SKM-1 treated with dmso at 0.1 percent for 144 hours (cell line): Measurements from ENCODE around the gene HECW1.
"Not testable (repeated sequence)": the region's sequence is repeated elsewhere in the genome, so short reads cannot be mapped to it uniquely, and the experiment has no call there.

Experiments
- DNase-seq: peaks from one replicate; lab custom pipeline; 2025; ENCODE audit not compliant: unreplicated experiment; lab: John Stamatoyannopoulos, UW

Gene HECW1

DNA sequence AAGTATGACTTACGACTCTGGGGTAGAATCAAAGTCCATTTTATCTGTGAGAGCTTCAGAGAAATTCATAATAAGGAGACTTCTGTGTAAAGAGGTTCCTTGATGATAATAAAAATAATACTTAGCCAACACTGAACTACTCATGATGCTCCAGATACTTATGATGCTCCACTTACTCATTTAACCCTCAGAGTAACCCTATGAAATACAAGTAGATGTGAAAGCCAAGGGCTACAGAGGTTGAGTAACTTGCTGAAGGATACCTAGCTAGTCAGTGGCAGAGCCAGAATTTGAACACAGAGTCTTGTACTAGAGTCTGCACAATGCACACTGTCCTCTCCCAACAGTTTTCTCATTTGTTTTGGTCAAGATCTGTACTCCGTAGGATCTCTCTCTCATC lies 89.5 kb downstream of the HECW1 start:
- DNase-seq, result no peak

DNA sequence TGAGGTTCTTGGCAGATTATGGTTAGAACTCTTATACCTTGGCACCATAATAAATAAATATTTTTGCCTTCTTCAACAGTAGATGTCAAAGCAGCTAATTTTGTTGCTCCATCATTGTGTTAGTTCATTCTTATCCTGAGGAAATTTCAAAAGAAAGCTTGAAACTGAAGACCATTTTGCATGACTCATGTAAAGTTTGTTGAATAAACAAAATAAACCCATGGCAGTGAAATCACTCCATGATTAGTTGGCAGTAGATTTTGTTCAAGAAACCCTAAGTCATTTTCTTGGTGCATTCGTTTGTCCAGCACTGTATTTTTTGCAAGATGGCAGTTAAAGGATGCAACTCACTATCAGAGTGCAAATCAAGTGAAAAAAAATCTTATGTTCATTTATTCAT lies 91.6 kb downstream of the HECW1 start:
- no peak for DNase-seq

DNA sequence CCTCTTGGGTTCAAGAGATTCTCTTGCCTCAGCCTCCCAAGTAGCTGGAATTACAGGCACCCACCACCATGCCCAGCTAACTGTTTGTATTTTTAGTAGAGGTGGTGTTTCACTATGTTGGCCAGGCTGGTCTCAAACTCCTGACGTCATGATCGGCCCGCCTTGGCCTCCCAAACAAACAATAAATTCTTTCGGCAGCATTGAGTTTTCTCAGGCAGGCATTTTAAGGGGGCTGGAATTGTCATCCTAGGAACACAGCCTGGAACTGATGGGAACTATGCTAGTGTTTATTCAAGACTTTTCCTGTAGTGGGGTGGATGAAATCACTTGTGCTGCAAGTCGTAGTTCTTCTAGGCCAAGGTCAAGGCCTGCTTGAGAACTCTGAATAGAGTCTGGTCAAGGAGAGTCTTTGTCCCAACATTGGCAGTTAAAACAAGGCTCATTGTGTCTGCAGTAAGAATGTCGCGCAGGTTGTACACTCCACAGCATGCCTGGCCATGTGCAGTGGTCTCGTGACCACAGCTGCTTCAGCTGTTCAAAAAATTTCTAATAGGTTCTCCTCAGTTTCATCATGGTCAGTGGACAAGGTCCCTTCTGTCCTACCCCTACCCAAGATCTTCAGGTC lies 92.8 kb downstream of the HECW1 start:
- DNase-seq, result no peak

DNA sequence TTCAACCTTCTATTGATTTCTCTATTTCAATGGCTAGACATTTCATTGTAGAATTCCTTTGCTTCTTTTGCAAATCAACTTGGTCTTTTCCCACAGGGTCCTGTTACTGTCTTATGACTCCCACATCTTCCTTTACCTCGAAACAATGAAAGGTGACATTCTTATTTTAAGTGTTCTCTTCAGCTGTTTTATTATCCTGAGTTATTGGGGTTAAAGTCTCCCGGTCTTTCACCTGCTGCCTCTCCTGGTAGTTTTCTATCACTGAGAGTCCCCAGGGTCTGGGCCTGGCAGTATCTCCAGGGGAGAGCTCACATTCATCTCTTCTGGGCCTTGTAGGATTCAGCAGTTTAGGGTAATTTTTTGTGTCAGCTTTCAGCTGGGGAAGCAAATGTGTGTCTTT lies 95.8 kb downstream of the HECW1 start:
- no peak for DNase-seq

DNA sequence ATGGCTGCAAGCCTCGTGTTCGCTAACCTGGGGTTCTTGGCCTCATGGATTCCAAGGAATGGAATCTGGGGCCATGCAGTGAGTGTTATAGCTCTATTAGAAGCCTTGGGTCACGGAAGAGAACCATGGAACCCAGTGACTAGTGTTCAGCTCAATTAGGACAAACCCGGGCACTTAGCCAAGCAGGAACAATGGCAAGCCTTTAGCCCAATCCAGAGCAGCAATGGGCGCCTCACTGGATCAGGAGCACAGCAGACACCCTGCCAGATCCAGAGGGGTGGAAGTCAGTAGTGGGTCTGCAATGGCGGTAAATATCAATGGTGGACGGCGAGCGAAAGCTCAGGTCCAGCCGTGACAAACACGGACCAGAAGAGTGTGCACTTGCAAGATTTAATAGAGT lies 98.1 kb downstream of the HECW1 start:
- not testable (repeated sequence) for DNase-seq

DNA sequence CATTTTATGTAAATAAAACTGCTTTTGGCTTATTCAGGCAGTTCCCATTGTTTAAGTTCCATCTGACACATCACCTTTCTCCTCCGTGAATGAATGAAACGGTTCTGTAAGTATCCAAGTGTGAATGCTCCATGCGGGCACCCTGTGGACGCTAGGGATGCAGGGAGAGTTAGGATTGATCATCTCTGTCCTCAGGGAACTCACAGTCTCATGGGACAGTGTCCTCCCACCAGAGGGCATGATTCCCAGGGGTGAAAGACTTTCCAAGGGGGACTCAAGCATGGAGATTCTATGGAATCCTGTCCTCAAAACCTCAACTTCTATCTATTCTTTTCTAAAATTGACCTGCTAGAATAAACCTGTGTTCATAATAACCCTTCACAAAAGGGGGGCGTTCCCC lies 98.8 kb downstream of the HECW1 start:
- no peak for DNase-seq

DNA sequence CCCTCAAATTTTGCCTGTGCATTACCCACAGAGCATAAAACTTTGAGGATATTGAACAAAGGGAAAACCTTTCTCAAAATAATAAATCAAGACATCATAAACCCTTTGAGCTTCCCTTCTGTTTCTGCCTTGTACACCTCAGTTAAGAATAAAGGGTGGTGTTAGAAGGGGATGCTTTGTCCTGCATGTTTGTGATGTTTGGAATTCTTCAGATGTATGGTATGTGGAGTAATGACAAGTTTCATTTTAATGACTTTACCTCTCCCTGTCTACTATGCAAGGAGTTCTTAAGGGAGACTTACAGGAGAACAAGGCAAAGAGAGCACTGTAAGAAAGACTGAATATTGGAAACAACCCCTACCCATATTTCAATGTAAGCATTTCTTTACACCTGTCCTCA lies 99.2 kb downstream of the HECW1 start:
- DNase-seq, result no peak

DNA sequence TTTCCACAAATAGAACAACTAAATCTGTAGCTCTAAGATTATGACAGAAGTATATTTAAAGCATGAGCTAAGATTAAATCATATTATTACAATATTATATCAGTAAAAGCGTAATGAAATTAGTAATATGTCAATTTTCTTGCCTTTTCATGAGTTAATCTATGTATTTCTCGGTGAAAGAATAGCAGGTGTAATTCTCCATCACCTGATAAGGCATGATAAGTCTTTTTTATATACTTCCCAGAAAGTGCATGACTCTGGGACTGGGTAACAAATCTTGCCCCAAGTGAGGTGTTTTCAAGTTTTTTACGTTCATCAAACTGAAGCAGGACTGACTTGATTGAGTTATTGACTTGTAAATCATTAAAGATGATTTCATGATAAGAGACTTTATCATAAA lies 100.5 kb downstream of the HECW1 start:
- no peak for DNase-seq

DNA sequence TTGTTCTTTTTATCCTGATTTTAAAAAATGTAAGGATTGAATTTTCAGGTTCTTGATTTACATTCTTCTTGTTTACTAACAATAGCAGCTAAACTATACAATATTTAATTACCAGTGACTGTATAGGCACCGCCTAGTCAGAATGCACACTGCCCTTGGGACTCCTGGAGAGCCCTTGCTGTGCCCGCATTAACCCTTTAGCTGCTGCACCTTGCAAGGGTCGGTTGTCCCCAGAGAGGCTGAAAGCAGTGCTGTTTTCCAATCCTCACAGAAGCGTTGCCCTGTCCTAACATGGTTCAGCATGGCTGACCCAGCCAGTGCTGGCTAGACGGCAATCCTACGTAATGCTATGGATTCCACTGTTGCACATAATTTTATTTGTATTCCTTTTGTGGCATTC lies 102.6 kb downstream of the HECW1 start:
- DNase-seq, result no peak

DNA sequence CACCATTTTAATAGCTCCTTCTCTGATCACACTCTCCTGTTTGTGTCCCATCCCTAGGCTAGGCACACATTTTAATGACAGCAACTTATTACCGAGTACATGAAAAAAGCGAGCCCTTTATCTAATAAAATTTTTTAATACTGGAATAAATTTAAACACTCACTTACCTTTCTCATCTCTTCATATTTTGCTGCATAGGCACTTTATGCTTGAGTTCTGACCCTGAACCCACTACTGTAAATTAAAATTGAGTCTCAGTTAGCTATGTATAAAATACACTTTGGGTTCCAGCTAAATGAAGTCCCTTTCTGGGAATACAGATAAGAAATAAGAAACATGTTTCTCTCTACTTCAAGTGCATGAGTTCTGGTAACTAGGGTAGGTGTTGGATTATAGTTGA lies 104.6 kb downstream of the HECW1 start:
- no peak for DNase-seq

DNA sequence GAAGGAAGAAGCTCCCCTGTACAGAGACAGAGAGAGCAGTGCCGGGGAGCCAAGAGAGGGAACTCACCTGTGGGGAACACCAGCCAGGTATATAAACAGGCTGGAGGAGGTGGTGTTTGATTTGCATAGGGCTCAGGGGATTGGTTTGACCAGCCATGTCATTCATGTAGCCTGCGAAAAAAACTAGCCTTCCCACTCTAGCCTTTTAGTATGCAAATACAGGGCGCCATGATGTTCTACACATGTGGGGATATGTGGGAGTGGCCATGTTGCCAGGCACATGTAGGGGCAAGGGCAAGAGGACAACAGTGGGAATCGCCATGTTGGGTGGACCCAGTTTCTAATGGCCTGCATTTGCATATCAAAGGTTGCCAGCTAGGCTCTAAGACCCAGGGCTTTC lies 106.5 kb downstream of the HECW1 start:
- DNase-seq, result not testable (repeated sequence)

DNA sequence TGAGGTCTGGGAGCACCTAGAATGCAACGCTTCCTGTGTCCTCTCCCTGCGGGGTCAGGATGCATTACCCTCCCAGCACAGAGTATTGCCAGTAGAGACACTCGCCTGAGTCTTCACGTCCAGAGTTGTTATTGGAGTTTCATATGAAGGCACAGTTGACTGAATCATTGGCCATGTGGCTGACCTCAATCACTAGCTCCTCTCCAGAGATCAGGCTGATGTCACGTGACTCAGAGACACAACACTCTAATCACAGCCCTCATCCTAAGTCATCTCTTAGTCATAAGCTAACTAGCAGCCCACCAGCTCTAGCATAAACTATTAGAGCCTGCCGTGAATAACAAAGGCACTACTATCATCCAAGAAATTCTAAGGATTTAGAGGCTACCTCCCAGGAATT lies 107.8 kb downstream of the HECW1 start:
- no peak for DNase-seq

DNA sequence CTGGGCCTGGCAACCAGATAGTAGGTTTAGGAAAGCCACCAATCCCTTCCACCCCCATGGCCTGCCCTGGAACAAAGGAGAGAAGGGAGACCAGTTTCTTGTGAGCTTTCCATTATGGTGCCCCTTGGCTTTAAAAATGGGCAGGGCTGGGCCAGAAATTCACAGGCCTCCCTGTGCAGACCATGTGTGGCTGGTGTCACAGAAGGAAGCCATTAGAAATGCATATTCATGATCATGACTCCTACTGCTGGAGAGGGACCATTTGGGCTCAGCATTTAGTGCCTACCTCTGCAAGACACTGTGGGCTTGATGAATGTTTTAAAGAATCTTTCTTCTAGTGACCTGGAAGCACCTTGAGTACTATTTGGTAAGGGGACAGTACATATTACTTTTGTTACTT lies 108.3 kb downstream of the HECW1 start:
- DNase-seq, result no peak

DNA sequence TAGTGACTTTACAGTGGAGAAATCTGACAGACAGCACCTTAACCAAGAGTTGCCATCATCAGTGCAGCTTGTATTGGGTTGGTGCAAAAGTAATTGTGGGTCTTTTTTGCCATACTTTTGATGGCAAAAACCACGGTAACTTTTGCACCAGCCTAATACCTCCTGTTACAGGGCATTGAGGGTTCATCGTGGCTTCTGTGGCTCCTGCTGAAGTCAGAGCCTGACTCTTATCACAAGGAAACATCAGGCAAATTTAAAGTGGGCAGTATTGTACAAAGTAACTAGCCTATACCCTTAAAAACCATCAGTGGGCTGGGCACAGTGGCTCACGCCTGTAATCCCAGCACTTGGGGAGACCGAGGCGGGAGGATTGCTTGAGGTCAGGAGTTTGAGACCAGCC lies 117.4 kb downstream of the HECW1 start:
- DNase-seq, result no peak

DNA sequence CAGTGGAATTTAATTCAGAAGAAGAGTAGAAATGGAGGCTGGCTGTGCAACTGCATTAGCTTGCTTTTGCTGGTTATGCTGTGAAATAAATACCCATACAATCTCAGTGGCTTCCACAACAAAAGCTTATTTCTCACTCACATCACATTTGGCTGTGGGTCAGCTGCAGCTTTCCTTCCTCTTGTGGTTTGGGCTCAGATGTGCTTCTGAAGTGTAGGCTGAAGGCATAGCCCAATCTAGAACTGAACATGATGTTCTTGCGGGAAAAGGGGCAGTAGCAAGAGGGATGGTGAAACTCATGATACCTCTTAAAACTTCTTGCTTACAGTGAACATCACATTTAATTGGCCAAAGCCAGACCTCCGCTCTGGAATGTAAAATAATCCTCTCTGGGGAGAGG lies 119.9 kb downstream of the HECW1 start:
- DNase-seq, result no peak

DNA sequence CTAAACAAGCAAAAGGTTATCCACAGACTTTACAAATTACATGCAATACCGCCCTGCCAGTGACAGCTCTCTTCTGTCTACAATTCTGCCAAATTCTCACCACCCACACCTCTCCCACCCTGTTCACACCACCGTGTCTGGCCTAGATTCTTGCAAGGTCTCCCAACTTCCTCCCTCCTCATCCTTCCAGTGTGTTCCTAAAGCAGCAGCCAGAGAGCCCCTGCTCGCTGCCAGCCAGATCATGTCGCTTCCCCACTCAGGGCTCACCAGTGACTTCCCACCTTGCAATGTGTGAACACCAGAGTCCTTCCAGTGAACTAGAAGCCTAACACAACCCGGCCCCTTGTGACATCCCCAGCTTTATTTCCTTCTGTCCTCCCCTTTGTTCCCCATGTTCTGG lies 121.6 kb downstream of the HECW1 start:
- no peak for DNase-seq

DNA sequence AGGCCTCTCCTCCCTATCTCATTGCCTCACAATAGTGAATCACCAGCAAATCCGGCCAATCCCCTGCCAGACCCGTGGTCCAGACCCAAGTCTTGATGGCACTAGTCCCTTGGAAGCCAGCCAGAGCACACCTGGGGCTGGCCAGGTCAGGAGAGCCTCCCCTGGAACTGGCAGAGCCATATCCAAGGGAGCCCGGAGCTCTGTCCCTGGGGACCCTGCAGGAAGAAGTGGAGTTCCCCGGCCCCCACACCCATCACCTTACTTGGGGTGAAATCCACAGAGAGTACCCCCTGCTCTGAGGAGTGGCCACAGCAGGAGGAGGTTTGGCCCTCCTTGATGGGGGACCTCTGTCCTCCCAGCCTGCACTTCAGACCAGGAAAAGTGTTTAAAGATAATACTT lies 122.5 kb downstream of the HECW1 start:
- no peak for DNase-seq

DNA sequence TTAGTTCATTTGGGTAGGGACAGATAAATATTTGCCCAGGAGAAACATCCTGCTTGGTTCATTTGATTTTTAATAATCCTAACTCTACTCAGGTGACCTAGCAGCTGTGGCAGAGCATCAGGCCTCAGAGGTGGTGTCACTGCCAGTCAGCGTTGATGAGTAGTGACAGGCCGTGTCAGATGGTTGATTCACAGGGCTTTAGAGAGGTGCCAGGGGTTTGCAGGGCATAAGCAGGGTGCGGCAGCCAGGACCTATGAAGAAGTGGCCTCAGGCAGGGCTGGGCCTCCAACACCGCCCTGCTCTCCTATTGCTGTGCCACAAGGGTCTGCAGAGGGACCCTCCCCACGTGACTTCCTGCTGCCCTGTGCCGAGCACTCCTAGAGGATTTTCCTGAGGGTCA lies 128.1 kb downstream of the HECW1 start:
- no peak for DNase-seq

DNA sequence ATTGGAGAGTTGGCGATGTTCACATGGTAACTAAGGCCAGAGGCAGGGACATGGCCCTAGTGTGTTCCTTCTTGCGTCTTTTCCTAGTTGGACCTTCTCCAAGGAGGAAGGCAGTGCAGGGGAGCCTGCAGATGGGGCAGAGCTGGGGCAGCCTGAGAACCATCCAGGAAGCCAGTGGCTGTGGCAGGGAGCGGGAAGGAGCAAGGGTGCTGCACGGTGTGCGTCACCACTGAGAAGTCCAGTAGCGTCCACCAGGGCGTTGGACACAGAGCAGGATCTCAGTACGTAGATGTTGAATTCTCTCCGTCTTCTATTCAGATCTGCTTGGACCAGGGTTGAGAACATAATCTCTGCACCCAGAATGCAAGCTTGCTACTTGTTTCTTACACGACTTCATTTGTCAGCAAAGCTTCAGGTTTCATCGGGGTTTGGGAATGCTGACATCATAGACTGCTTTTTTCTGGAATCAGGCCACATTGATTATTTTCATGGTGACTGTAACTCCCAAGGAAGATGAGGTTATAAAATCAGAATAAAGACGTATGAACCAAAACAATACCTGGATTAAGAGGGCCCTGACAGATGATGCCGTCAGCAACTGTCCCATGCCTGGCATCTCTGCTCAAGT lies 130.3 kb downstream of the HECW1 start:
- DNase-seq, result no peak

DNA sequence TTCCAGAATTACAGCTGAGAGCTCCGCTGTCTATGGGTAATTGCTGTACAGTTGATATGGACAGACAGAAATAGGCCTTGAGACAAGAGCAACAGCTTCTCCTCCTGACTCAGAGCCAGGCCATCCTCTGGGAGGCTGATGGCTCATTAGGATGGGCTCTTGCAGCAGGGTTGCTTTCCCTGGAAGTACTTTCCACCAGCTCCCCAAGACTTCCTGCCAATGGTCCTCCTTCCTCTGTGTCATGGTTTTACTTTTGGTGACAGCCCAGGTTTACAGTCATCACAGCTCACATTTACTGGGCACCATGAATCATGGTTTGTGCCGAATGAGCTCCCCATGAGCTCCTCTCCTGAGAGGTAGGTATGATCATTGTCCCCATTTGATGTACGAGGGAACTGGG lies 131.8 kb downstream of the HECW1 start:
- no peak for DNase-seq

DNA sequence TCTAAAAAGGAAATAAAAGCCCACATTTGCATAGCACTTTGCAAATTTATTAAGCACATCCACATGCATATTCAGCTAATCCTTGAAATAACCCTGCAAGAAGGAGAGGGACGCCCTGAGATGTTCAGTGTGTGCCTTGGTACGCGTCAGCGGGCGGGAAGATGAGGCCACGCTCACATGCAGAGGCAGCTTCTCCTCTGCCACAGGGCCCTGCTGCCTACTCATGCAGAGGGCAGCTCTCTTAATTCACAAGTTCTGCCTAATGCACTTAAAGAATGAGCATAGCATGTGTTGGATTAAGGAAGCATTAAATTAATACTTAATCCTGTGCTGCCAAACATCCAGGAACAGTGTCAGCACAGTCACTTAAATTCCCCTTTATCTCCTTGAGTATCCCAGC lies 132.3 kb downstream of the HECW1 start:
- DNase-seq, result no peak

DNA sequence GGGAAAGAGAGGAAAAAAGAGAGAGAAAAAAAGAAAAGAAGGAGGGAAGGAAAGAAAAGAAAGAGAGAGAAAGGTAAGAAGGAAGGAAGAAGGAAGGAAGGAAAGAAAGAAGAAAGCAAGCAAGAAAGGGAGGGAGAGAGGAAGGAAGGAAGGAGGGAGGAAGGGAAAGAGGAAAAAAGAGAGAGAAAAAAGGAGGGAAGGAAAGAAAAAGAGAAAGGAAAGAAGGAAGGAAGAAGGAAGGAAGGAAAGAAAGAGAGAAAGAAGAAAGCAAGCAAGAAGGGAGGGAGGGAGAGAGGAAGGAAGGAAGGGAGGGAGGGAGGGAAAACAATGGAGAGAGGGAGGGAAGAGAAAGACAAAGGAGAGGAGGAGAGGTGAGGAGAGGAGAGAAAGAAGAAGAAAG lies 135.3 kb downstream of the HECW1 start:
- no peak for DNase-seq

DNA sequence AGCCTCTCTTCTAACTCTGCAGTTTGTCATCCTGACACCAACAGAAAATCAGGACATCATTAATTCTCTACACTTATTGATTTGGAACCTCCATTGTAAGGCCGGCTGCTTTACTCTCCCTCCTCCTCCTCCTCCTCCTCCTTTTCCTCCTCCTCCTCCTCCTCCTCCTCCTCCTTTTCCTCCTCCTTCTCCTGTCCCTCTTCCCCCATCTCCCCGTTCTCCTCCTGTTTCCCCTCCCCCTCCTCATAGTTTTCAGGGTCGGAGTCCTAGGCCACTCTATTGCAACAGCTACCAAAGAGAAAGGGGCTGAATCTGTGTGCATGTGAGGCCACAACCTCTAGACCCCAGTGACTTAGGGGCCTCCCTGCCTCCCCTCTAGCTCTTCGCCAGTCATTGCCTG lies 136.1 kb downstream of the HECW1 start:
- DNase-seq, result no peak
